ENCODE results near the gene KIRREL3. TPM values are rescaled to one million over a fixed set of nuclear protein-coding genes. Genes with fewer than 3 reads are reported as not detected.
A peak's percentile ranks its signal among the peaks of the same experiment; 100 is the strongest.

KIRREL3 gene
- total RNA-seq, 1 donor from 2014 or later = 0.26 TPM

DNA sequence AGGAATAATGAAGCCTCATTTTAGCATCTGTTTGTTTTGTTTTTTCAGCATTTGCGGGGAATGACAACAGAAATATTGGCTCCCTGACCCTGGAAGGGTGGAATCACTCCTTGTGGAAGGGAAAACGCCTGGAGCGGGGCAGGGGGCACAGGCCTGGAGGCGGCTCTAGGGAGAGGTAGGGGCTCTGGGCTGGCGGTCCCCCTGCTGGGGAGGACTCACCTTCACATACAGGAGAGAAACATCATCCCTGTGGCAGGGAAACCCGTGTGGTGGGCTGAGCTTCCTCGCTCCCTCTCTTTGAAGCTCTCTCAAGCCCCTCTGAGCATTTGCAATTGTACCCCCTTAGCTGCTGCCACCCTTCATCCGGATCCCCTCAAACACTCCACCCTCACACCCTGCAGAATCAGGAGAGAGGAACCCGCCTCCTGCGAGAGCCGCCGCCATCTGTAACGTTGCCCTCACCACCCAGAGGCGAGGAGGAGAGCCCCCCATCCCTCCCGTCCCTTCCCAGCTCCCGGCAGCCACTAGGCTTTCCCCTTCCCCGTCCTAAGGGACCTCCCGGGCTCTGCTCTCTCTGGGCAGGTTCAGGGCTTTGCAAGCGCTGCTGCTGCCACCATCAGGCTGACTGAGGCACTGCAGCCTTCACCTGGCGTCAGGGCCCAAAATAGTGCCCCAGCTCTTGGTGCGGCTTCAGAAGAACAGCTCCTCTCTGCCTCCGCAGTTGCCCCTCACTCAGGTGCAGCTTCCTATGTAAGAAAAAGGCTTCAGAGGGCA, 10.4 kb downstream of the KIRREL3 start:
- no peaks in the 10 kb centered on the region for H3K36me3 Mint-ChIP-seq (ENCODE audit: insufficient read depth)
- TF ChIP-seq, protein P1, sequence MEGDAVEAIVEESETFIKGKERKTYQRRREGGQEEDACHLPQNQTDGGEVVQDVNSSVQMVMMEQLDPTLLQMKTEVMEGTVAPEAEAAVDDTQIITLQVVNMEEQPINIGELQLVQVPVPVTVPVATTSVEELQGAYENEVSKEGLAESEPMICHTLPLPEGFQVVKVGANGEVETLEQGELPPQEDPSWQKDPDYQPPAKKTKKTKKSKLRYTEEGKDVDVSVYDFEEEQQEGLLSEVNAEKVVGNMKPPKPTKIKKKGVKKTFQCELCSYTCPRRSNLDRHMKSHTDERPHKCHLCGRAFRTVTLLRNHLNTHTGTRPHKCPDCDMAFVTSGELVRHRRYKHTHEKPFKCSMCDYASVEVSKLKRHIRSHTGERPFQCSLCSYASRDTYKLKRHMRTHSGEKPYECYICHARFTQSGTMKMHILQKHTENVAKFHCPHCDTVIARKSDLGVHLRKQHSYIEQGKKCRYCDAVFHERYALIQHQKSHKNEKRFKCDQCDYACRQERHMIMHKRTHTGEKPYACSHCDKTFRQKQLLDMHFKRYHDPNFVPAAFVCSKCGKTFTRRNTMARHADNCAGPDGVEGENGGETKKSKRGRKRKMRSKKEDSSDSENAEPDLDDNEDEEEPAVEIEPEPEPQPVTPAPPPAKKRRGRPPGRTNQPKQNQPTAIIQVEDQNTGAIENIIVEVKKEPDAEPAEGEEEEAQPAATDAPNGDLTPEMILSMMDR (IDR thresholded peaks at IDR 0.05; ENCODE audit: unreplicated experiment) = peak; percentile 93
- H3K4me3 Mint-ChIP-seq (ENCODE audit: low read depth) = no peak overlapping the region
- H3K27me3 Mint-ChIP-seq = peaks cover 81% of the 10 kb centered on the region
- peak; percentile 86 for DNase-seq (ENCODE audit: low spot score, unreplicated experiment)
- no peaks in the 10 kb centered on the region for H3K4me1 Mint-ChIP-seq (ENCODE audit: low read depth)
- no peak overlapping the region for H3K27ac Mint-ChIP-seq
- H3K9me3 Mint-ChIP-seq (ENCODE audit: low read depth) = no peaks in the 10 kb centered on the region

DNA sequence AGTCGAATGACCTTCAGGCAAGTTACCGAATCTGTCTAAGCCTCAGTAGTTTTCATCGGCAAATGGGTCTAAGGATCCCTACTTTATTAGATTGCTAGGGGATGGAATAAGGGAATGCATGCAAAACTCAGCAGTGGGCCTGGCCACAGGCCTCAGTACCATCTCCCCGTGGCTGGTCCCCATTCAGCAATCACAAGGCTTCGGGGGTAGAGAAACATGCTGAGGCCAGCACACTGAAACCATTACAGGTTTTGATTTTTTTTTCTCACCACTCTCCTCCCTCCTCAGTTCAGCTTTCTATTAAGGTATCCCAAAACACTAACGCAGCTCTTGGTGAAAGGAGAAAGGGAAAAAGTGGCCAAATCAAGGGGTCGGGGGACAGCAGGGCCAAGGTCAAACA, 11.9 kb downstream of the KIRREL3 start:
- Mint-ChIP-seq H3K4me1 (ENCODE audit: low read depth) (no peaks in the 10 kb centered on the region), H3K27me3 (peaks cover 92% of the 10 kb centered on the region), H3K4me3 (ENCODE audit: low read depth) (no peak overlapping the region), H3K9me3 (ENCODE audit: low read depth) (no peaks in the 10 kb centered on the region), H3K36me3 (ENCODE audit: insufficient read depth) (no peaks in the 10 kb centered on the region), H3K27ac (no peak overlapping the region)
- DNase-seq (ENCODE audit: low spot score, unreplicated experiment) = no peak
- TF ChIP-seq, protein P1 (IDR thresholded peaks at IDR 0.05; ENCODE audit: unreplicated experiment) = no peak

DNA sequence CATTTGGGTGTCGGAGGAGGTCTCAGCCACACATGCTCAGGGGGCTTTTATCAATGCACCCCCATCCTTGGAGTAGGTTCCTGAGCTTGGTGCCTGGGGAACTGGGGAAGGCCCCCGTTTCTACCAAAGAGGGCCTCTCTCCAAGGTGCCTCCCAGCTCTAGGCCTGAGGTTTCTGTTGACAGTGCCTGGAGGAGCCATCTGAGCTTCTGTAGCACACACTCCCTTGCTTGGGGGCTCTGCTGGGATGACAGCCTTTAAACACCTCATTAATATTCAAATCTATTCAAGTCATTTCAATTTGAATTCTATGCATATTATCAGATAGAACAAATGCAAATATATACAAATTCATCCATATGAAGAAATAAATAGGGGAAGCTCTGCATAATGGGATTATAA, 18.9 kb downstream of the KIRREL3 start:
- TF ChIP-seq, protein P1 (IDR thresholded peaks at IDR 0.05; ENCODE audit: unreplicated experiment) = no peak
- Mint-ChIP-seq H3K36me3 (ENCODE audit: insufficient read depth) (no peaks in the 10 kb centered on the region), H3K27ac (no peak overlapping the region), H3K27me3 (peaks cover 83% of the 10 kb centered on the region), H3K4me3 (ENCODE audit: low read depth) (no peak overlapping the region), H3K9me3 (ENCODE audit: low read depth) (no peaks in the 10 kb centered on the region), H3K4me1 (ENCODE audit: low read depth) (peaks cover 8% of the 10 kb centered on the region)
- no peak for DNase-seq (ENCODE audit: low spot score, unreplicated experiment)

DNA sequence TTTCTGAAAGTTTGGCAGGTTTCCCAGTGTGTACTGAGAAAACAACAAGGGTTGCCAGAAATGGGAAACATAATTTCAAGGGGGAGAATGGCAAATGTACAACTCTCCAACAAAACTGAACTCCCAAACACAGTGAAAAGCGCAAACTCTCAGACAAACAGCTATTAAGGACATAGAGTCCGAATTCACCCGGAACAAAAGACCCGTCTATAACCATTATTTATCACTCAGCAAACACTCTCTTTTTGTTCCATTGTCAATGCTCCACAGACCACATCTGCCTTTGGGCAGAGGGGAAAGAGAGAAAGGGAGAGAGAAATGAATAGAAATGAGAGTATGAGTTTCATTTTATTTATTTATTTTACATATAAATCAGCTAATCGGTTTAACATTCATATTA, 21.7 kb downstream of the KIRREL3 start:
- TF ChIP-seq, protein P1 (IDR thresholded peaks at IDR 0.05; ENCODE audit: unreplicated experiment) = no peak

DNA sequence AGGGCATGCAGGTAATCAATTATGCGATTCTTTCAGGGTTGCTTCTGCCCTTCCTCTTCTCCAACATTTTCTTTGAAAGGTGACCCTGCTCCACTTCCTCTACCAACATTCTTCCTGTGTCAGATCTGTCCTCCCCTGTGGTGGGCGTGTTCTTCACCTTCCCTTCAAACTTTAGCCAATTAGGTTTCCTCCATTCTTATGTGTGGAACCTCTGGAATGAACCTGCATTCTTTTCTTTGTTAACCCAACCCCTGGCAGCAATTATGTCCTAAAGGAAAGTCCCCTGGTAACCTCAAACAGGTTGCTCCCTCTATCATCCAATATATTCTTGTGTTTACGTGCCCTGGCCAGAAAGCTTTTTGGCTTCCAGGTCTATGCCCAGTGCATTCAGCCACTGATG, 22.4 kb downstream of the KIRREL3 start:
- Mint-ChIP-seq H3K27me3 (peaks cover 69% of the 10 kb centered on the region), H3K27ac (no peak overlapping the region), H3K4me3 (ENCODE audit: low read depth) (no peak overlapping the region), H3K4me1 (ENCODE audit: low read depth) (peaks cover 8% of the 10 kb centered on the region), H3K9me3 (ENCODE audit: low read depth) (no peaks in the 10 kb centered on the region), H3K36me3 (ENCODE audit: insufficient read depth) (no peaks in the 10 kb centered on the region)
- TF ChIP-seq, protein P1 (IDR thresholded peaks at IDR 0.05; ENCODE audit: unreplicated experiment) = no peak
- DNase-seq (ENCODE audit: low spot score, unreplicated experiment) = no peak

More for the DNA sequence above, 21.7 kb downstream of the KIRREL3 start:
- Mint-ChIP-seq H3K27me3 (peaks cover 68% of the 10 kb centered on the region), H3K27ac (no peak overlapping the region), H3K36me3 (ENCODE audit: insufficient read depth) (no peaks in the 10 kb centered on the region), H3K4me1 (ENCODE audit: low read depth) (peaks cover 8% of the 10 kb centered on the region), H3K9me3 (ENCODE audit: low read depth) (no peaks in the 10 kb centered on the region), H3K4me3 (ENCODE audit: low read depth) (no peak overlapping the region)
- DNase-seq (ENCODE audit: low spot score, unreplicated experiment) = no peak

All from progenitor cell of endocrine pancreas (in vitro differentiated cells).